Neural crest cell (in vitro differentiated cells): ENCODE results near the gene SEPTIN5. TPM values are rescaled to one million over a fixed set of nuclear protein-coding genes. Genes with fewer than 3 reads are reported as not detected.
"Not testable (repeated sequence)": the region's sequence is repeated elsewhere in the genome, so short reads cannot be mapped to it uniquely, and the experiment has no call there.

ENCODE experiments used
- DNase-seq: peaks from one replicate; pipeline ENCODE4 v3.0.0; 2021; ENCODE audit warnings: low read depth, mixed read lengths, low spot score
- H3K27ac Mint-ChIP-seq: one replicate; pipeline ENCODE4 v1.8.0; 2021; ENCODE audit warnings: mild to moderate bottlenecking, mixed read lengths; ENCODE audit not compliant: unreplicated experiment
- H3K27me3 Mint-ChIP-seq: 2 replicates; pipeline ENCODE4 v1.8.0; 2021; ENCODE audit warnings: low read depth, mild to moderate bottlenecking, mixed read lengths
- H3K36me3 Mint-ChIP-seq: 2 replicates; pipeline ENCODE4 v1.8.0; 2021; ENCODE audit warnings: low read depth, mild to moderate bottlenecking, mixed read lengths
- H3K4me1 Mint-ChIP-seq: 2 replicates; pipeline ENCODE4 v1.8.0; 2021; ENCODE audit warnings: mixed read lengths
- H3K4me3 Mint-ChIP-seq: one replicate; pipeline ENCODE4 v1.8.0; 2021; ENCODE audit warnings: mild to moderate bottlenecking, mixed read lengths
- H3K9me3 Mint-ChIP-seq: 2 replicates; pipeline ENCODE4 v1.8.0; 2021; ENCODE audit warnings: mixed read lengths
- total RNA-seq: library from RNA; stranded (reverse); gene quantifications from 2 replicates; pipeline ENCODE4 v1.2.1, GENCODE V29; 2021
- TF ChIP-seq, protein P1 (sequence below): fragments of 200-600 bp; sonication (generic); conservative IDR thresholded peaks from 2 replicates; pipeline ENCODE4 v1.5.0; 2021; ENCODE audit warnings: antibody characterized with exemption, mild to moderate bottlenecking

The SEPTIN5 gene
- total RNA-seq, 1 donor from 2014 or later, result 30.2 TPM

GRCh38 chr22:19673660-19674059, 40.6 kb upstream of the SEPTIN5 start:
- Mint-ChIP-seq H3K4me1 (no peaks in the 10 kb centered on the region), H3K27me3 (peaks cover 10% of the 10 kb centered on the region), H3K4me3 (no peak overlapping the region), H3K27ac (no peak overlapping the region), H3K9me3 (peaks cover 3% of the 10 kb centered on the region), H3K36me3 (peaks cover 3% of the 10 kb centered on the region)
- TF ChIP-seq, protein P1, sequence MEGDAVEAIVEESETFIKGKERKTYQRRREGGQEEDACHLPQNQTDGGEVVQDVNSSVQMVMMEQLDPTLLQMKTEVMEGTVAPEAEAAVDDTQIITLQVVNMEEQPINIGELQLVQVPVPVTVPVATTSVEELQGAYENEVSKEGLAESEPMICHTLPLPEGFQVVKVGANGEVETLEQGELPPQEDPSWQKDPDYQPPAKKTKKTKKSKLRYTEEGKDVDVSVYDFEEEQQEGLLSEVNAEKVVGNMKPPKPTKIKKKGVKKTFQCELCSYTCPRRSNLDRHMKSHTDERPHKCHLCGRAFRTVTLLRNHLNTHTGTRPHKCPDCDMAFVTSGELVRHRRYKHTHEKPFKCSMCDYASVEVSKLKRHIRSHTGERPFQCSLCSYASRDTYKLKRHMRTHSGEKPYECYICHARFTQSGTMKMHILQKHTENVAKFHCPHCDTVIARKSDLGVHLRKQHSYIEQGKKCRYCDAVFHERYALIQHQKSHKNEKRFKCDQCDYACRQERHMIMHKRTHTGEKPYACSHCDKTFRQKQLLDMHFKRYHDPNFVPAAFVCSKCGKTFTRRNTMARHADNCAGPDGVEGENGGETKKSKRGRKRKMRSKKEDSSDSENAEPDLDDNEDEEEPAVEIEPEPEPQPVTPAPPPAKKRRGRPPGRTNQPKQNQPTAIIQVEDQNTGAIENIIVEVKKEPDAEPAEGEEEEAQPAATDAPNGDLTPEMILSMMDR, result no peak
- DNase-seq, result no peak

DNA sequence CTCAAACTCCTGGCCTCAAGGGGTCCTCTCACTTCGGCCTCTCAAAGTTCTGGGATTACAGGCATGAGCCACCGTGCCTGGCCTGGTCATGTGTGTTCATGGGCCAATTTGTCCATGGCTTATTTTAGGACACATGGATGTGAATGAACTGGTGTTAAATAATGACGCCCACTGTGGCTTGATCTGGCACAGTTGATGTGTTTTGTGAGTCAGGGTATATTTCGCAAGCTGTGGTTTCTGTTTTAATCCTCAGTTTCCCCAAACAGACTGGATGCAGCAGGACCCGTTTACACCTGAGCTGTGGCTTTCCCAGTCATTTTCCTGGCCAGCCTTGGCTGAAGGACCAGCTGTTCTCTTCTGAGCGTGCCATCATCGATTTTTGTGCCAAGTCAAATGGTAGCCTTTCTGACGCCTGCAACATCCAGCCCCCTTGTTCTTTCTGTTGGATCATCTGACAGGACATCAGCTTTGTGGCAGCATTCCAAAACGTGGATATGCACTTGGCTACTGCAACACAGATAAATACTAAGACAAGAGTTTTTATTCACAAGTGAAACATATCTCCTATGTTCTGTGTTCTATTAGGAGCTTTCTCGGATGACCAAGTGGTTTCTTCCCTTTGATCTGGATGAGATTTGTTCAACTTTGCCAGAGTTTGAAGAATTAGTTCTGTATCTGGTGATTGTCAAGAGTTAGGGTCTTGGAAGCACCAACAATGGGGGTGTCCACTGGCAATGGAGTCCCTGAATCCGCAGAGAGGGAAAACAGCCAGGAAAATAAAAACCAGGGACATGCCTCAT, 40.0 kb upstream of the SEPTIN5 start:
- peaks cover 10% of the 10 kb centered on the region for H3K27me3 Mint-ChIP-seq
- DNase-seq, result no peak
- no peaks in the 10 kb centered on the region for H3K4me1 Mint-ChIP-seq
- TF ChIP-seq, protein P1, result no peak
- peaks cover 3% of the 10 kb centered on the region for H3K36me3 Mint-ChIP-seq
- H3K9me3 Mint-ChIP-seq, result peaks cover 3% of the 10 kb centered on the region
- H3K4me3 Mint-ChIP-seq, result no peak overlapping the region
- H3K27ac Mint-ChIP-seq, result no peak overlapping the region

GRCh38 chr22:19674929-19675253, 39.4 kb upstream of the SEPTIN5 start:
- Mint-ChIP-seq H3K27ac (no peak overlapping the region), H3K36me3 (peaks cover 3% of the 10 kb centered on the region), H3K27me3 (peaks cover 10% of the 10 kb centered on the region), H3K4me3 (no peak overlapping the region), H3K9me3 (peaks cover 3% of the 10 kb centered on the region), H3K4me1 (no peaks in the 10 kb centered on the region)
- DNase-seq, result no peak
- TF ChIP-seq, protein P1, result no peak

GRCh38 chr22:19675428-19675827, 38.9 kb upstream of the SEPTIN5 start:
- Mint-ChIP-seq H3K27me3 (peaks cover 10% of the 10 kb centered on the region), H3K4me3 (no peak overlapping the region), H3K4me1 (no peaks in the 10 kb centered on the region), H3K27ac (no peak overlapping the region), H3K36me3 (peaks cover 3% of the 10 kb centered on the region), H3K9me3 (peaks cover 3% of the 10 kb centered on the region)
- TF ChIP-seq, protein P1, result no peak
- no peak for DNase-seq

- H3K9me3 Mint-ChIP-seq, H3K27ac Mint-ChIP-seq, H3K4me3 Mint-ChIP-seq, DNase-seq, H3K4me1 Mint-ChIP-seq, H3K36me3 Mint-ChIP-seq: not testable (repeated sequence)
- peaks cover 15% of the 10 kb centered on the region for H3K27me3 Mint-ChIP-seq
Measured at GRCh38 chr22:19676437-19676836, 37.9 kb upstream of the SEPTIN5 start.

DNA sequence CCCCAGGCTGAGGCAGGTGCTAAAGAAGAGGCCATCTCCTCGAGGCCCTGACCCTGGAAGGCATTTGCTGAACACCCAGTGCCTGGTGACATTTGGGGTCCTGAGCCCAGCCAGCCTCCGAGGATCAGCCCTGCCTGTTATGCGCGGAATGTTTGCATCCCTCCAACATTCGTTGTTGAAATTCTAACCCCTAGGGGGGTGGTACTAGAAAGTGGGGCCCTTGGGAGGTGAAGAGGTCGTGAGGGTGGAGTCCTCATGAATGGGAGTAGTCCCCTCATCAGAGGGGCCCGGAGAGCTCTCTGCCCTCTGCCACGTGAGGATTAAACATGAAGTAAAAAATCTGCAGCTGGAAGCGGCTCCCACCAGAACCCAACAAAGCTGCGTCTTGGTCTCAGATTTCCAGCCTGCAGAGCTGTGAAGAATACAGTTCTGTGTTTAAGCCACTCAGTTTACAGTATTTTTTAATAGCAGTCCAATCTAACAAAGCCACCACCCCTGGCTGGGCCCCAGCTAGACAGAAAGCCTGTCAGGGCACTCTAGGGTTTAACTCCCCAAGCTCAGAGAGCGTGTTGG, 35.3 kb upstream of the SEPTIN5 start:
- Mint-ChIP-seq H3K36me3 (no peaks in the 10 kb centered on the region), H3K27ac (no peak overlapping the region), H3K9me3 (no peaks in the 10 kb centered on the region), H3K4me1 (no peaks in the 10 kb centered on the region), H3K27me3 (peaks cover 23% of the 10 kb centered on the region), H3K4me3 (no peak overlapping the region)
- no peak for DNase-seq
- TF ChIP-seq, protein P1, result no peak
